ENCODE data around the gene TP53I13.

The TP53I13 gene

DNA sequence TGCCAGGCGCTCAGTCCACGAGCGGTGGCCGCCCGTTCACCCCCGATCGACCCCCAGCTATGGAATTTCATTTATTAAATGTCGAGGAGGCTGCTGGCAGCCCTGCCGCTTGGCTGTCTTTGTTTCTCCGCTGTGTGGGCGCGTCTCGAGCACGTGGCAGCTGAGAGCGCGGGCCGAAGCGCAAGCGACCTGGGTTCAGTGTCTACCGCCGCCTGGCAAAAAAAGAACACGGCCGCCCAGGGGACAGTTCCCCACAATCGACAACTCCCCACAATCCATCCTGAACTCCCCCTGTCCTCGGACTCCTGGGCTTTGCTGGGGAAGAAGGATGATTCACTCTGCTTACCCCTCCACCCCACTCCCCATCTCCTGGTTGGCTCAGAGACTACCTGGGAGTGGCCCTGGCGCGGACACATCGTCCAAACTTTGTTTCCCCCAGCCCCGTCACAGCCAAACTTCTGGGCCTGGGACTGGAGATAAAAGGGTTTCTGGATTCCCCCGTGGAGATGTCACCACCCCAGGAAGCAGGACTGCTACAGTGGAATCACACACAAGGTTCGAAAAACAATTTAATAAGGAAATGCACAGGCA is 22.7 kb downstream of the TP53I13 start (continued):
- TF ChIP-seq, protein P1, sequence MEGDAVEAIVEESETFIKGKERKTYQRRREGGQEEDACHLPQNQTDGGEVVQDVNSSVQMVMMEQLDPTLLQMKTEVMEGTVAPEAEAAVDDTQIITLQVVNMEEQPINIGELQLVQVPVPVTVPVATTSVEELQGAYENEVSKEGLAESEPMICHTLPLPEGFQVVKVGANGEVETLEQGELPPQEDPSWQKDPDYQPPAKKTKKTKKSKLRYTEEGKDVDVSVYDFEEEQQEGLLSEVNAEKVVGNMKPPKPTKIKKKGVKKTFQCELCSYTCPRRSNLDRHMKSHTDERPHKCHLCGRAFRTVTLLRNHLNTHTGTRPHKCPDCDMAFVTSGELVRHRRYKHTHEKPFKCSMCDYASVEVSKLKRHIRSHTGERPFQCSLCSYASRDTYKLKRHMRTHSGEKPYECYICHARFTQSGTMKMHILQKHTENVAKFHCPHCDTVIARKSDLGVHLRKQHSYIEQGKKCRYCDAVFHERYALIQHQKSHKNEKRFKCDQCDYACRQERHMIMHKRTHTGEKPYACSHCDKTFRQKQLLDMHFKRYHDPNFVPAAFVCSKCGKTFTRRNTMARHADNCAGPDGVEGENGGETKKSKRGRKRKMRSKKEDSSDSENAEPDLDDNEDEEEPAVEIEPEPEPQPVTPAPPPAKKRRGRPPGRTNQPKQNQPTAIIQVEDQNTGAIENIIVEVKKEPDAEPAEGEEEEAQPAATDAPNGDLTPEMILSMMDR (tag by site-specific recombination; IDR thresholded peaks at IDR 0.05): no peak
- peak; percentile 68 for TF ChIP-seq ZFHX2 (tag by site-specific recombination; conservative IDR thresholded peaks at IDR 0.05)
- TF ChIP-seq ZNF133 (tag by site-specific recombination; IDR thresholded peaks at IDR 0.05): no peak
- no peak for TF ChIP-seq ZNF596 (tag by site-specific recombination; IDR thresholded peaks at IDR 0.05)
- no peak for TF ChIP-seq ZNF311 (tag by site-specific recombination; IDR thresholded peaks at IDR 0.05; ENCODE audit: borderline replicate concordance)
- TF ChIP-seq ZNF529 (tag by site-specific recombination; IDR thresholded peaks at IDR 0.05; ENCODE audit: insufficient replicate concordance): no peak
- no peak for TF ChIP-seq ZNF221 (tag by site-specific recombination; IDR thresholded peaks at IDR 0.05; ENCODE audit: borderline replicate concordance)
- TF ChIP-seq ZSCAN16 (tag by site-specific recombination; IDR thresholded peaks at IDR 0.05): no peak; the same call in 1 of the 2 replicates
- TF ChIP-seq ZNF624 (tag by site-specific recombination; IDR thresholded peaks at IDR 0.05): no peak
- TF ChIP-seq SP3 (tag by site-specific recombination; IDR thresholded peaks at IDR 0.05): no peak
- TF ChIP-seq ZBTB7A (tag by site-specific recombination; IDR thresholded peaks at IDR 0.05; ENCODE audit: low read depth): no peak
- TF ChIP-seq, protein P2, sequence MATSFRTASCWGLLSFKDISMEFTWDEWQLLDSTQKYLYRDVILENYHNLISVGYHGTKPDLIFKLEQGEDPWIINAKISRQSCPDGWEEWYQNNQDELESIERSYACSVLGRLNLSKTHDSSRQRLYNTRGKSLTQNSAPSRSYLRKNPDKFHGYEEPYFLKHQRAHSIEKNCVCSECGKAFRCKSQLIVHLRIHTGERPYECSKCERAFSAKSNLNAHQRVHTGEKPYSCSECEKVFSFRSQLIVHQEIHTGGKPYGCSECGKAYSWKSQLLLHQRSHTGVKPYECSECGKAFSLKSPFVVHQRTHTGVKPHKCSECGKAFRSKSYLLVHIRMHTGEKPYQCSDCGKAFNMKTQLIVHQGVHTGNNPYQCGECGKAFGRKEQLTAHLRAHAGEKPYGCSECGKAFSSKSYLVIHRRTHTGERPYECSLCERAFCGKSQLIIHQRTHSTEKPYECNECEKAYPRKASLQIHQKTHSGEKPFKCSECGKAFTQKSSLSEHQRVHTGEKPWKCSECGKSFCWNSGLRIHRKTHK (tag by site-specific recombination; IDR thresholded peaks at IDR 0.05): no peak
- no peak for TF ChIP-seq ZFP3 (tag by site-specific recombination; IDR thresholded peaks at IDR 0.05; ENCODE audit: low read depth)
- no peak for TF ChIP-seq ZNF843 (tag by site-specific recombination; IDR thresholded peaks at IDR 0.05)
- no peak for TF ChIP-seq ZNF140 (tag by site-specific recombination; IDR thresholded peaks at IDR 0.05)
- TF ChIP-seq ZNF169 (tag by site-specific recombination; IDR thresholded peaks at IDR 0.05): no peak
- no peak for TF ChIP-seq PRDM1 (tag by site-specific recombination; IDR thresholded peaks at IDR 0.05)
- TF ChIP-seq ZNF138 (tag by site-specific recombination; IDR thresholded peaks at IDR 0.05; ENCODE audit: borderline replicate concordance): no peak
- TF ChIP-seq, protein P3, sequence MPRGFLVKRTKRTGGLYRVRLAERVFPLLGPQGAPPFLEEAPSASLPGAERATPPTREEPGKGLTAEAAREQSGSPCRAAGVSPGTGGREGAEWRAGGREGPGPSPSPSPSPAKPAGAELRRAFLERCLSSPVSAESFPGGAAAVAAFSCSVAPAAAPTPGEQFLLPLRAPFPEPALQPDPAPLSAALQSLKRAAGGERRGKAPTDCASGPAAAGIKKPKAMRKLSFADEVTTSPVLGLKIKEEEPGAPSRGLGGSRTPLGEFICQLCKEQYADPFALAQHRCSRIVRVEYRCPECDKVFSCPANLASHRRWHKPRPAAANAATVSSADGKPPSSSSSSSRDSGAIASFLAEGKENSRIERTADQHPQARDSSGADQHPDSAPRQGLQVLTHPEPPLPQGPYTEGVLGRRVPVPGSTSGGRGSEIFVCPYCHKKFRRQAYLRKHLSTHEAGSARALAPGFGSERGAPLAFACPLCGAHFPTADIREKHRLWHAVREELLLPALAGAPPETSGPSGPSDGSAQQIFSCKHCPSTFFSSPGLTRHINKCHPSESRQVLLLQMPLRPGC (tag by site-specific recombination; IDR thresholded peaks at IDR 0.05): no peak
- no peak for TF ChIP-seq ZBTB20 (tag by site-specific recombination; IDR thresholded peaks at IDR 0.05)
- TF ChIP-seq ZNF223 (tag by site-specific recombination; IDR thresholded peaks at IDR 0.05): no peak
- TF ChIP-seq, protein P4, sequence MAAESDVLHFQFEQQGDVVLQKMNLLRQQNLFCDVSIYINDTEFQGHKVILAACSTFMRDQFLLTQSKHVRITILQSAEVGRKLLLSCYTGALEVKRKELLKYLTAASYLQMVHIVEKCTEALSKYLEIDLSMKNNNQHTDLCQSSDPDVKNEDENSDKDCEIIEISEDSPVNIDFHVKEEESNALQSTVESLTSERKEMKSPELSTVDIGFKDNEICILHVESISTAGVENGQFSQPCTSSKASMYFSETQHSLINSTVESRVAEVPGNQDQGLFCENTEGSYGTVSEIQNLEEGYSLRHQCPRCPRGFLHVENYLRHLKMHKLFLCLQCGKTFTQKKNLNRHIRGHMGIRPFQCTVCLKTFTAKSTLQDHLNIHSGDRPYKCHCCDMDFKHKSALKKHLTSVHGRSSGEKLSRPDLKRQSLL (tag by site-specific recombination; IDR thresholded peaks at IDR 0.05): no peak
- TF ChIP-seq, protein P5, sequence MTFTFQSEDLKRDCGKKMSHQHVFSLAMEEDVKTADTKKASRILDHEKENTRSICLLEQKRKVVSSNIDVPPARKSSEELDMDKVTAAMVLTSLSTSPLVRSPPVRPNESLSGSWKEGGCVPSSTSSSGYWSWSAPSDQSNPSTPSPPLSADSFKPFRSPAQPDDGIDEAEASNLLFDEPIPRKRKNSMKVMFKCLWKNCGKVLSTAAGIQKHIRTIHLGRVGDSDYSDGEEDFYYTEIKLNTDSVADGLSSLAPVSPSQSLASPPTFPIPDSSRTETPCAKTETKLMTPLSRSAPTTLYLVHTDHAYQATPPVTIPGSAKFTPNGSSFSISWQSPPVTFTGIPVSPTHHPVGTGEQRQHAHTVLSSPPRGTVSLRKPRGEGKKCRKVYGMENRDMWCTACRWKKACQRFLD (tag by site-specific recombination; IDR thresholded peaks at IDR 0.05): no peak
- TF ChIP-seq ZNF274 (IDR thresholded peaks at IDR 0.05; ENCODE audit: low read length): no peak
- TF ChIP-seq ZNF274 (tag by site-specific recombination; IDR thresholded peaks at IDR 0.05; ENCODE audit: borderline replicate concordance): no peak
- TF ChIP-seq, protein P6, sequence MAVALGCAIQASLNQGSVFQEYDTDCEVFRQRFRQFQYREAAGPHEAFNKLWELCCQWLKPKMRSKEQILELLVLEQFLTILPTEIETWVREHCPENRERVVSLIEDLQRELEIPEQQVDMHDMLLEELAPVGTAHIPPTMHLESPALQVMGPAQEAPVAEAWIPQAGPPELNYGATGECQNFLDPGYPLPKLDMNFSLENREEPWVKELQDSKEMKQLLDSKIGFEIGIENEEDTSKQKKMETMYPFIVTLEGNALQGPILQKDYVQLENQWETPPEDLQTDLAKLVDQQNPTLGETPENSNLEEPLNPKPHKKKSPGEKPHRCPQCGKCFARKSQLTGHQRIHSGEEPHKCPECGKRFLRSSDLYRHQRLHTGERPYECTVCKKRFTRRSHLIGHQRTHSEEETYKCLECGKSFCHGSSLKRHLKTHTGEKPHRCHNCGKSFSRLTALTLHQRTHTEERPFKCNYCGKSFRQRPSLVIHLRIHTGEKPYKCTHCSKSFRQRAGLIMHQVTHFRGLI (tag by site-specific recombination; IDR thresholded peaks at IDR 0.05): peak; percentile 73; the same call in 1 of the 2 replicates
- TF ChIP-seq, protein P7, sequence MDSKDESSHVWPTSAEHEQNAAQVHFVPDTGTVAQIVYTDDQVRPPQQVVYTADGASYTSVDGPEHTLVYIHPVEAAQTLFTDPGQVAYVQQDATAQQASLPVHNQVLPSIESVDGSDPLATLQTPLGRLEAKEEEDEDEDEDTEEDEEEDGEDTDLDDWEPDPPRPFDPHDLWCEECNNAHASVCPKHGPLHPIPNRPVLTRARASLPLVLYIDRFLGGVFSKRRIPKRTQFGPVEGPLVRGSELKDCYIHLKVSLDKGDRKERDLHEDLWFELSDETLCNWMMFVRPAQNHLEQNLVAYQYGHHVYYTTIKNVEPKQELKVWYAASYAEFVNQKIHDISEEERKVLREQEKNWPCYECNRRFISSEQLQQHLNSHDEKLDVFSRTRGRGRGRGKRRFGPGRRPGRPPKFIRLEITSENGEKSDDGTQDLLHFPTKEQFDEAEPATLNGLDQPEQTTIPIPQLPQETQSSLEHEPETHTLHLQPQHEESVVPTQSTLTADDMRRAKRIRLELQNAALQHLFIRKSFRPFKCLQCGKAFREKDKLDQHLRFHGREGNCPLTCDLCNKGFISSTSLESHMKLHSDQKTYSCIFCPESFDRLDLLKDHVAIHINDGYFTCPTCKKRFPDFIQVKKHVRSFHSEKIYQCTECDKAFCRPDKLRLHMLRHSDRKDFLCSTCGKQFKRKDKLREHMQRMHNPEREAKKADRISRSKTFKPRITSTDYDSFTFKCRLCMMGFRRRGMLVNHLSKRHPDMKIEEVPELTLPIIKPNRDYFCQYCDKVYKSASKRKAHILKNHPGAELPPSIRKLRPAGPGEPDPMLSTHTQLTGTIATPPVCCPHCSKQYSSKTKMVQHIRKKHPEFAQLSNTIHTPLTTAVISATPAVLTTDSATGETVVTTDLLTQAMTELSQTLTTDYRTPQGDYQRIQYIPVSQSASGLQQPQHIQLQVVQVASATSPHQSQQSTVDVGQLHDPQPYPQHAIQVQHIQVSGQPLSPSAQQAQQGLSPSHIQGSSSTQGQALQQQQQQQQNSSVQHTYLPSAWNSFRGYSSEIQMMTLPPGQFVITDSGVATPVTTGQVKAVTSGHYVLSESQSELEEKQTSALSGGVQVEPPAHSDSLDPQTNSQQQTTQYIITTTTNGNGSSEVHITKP (tag by site-specific recombination; IDR thresholded peaks at IDR 0.05): no peak
- no peak for TF ChIP-seq ZNF521 (tag by site-specific recombination; IDR thresholded peaks at IDR 0.05)

Measured in HEK293 (cell line).